NCI-H2196 (cell line): Measurements from ENCODE around the gene GDPGP1.
"Not testable (repeated sequence)": the region's sequence is repeated elsewhere in the genome, so short reads cannot be mapped to it uniquely, and the experiment has no call there.

Experiments used
- DNase-seq: peaks from one replicate; lab custom pipeline; 2025; ENCODE audit not compliant: unreplicated experiment; lab: John Stamatoyannopoulos, UW

The GDPGP1 gene, protein sequence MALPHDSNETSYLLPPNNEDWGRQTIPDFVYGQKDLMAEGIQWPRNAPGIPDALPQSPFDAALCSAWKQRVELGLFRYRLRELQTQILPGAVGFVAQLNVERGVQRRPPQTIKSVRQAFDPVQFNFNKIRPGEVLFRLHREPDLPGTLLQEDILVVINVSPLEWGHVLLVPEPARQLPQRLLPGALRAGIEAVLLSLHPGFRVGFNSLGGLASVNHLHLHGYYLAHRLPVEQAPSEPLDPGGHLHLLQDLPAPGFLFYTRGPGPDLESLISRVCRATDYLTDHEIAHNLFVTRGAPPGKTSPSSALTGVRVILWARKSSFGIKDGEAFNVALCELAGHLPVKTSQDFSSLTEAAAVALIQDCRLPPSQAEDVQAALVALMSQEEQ

DNA sequence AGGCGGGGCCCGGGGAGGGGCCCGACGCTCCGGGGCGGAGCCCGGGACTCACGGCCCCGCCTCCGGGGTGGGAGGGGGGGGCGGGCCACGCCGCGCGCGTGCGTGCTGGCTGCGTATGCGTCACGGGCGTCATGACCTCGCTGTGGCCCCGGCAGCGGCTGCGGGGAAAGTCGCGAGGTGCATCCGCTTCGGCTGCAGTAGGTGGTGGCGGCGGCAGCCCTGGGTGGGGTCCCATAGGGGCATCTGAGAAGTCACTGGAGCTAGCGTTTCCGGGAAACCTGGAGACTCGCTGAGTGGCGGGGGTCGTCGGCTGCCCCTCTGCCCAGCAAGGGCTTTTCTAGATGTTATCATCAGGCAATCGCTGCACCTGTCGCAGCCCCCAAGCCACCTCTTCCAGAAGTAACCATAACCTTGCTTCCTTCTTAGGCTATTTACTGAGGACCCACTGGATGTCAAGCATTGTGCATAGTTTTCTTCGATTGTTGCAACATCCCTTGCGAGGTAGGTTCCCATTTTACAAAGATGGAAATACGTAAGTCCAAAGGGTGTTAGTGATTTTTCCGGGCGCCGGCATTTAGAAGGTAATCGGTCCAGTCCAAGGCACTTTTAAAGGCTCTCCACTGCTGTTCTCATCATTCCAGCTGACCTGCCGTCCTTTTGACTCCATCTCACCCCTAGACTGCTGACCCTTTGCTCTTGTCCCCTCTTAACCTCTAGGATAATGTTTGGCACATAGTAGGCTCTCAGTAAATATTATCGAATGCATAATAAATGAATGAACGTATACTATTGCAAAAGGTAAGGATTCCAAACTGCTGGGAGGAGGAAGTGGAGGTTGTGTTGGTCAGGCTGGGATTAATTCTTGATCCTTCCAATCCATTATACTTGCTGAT lies at the start of gene GDPGP1:
TSS of gene GDPGP1 (plus strand) at position 114 of the 893 bp plus-strand sequence. CDS start 6,700 bp downstream, outside the sequence.
- DNase-seq: no peak

DNA sequence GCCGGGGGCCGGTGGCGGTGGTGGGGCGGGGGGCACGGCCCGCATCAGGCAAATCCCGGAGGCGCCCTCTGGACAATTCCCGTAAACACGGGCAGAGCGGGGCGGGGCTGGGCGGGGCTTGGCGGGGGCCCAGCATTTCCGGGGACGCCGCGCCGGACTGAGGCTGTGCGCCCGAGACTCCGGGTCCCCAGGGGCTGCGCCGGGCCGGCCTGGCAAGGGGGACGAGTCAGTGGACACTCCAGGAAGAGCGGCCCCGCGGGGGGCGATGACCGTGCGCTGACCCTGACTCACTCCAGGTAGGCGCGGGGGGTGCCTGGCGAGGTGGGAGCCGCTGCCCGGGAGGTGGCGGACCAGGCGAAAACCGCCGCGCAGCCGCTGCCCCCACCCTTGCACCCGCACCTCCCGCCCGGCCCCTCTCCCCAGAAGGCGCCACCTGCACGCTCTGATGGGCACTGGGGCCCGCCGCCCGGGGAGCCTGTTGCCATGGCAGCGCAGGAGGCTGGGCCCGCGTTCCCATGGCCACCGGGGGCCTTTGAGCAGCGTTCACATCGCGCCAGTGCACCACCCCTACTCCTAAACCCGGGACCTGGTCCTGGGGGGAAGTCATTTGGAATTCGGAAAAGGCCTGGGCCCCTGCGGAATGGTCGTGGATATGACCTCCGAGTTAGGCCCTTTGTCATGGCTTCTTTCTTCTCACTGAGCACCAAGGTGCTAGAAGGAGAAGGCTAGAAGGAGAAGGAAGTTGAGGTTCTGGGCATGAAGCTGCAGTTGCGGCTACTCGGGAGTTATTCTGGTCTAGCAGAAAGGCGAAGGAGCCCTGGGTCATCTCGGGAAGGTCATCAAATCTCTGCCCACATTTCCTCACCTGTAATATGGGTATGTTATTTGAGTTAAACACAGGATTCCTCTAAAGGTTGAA lies 49.0 kb upstream of the GDPGP1 start:
- DNase-seq: peak; percentile 85

DNA sequence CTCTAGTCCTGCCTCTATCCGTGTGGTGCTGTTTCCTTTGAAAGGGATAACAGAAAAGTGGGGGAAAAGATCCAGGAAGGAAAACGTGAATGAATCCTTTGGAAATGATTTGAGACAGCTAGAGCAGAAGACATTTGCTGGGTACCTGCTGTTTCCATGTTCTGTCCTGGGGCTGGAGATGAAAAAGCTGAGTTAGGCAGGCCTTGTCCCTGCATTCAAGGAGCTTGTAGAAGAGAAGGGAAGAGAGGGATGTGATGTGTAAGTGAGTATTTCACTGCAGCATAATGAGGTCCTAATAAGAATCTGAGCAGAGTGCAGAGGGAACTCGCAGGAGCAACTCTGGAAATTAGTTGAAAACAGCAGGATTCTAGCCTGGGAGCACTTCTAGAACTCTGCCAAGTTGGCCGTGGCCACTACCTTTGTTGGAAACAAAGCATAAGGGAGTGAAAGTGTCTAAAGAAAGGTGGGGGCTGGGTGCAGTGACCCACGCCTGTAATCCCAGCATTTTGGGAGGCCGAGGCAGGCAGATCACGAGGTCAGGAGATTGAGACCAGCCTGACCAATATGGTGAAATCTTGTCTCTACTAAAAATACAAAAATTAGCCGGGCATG lies 46.6 kb upstream of the GDPGP1 start:
- DNase-seq: no peak

DNA sequence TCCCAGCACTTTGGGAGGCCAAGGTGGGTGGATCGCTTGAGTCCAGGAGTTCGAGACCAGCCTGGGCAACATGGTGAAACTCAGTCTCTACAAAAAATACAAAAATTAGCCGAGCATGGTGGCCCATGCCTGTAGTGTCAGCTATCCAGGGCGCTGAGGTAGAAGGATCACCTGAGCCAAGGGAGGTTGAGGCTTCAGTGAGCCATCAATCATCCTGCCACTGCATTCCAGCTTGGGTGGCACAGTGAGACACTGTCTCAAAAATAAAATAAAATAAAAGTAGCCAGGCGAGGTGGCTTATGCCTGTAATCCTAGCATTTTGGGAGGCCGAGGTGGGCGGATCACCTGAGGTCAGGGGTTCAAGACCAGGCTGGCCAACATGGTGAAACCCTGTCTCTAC lies 45.9 kb upstream of the GDPGP1 start:
- DNase-seq: not testable (repeated sequence)

DNA sequence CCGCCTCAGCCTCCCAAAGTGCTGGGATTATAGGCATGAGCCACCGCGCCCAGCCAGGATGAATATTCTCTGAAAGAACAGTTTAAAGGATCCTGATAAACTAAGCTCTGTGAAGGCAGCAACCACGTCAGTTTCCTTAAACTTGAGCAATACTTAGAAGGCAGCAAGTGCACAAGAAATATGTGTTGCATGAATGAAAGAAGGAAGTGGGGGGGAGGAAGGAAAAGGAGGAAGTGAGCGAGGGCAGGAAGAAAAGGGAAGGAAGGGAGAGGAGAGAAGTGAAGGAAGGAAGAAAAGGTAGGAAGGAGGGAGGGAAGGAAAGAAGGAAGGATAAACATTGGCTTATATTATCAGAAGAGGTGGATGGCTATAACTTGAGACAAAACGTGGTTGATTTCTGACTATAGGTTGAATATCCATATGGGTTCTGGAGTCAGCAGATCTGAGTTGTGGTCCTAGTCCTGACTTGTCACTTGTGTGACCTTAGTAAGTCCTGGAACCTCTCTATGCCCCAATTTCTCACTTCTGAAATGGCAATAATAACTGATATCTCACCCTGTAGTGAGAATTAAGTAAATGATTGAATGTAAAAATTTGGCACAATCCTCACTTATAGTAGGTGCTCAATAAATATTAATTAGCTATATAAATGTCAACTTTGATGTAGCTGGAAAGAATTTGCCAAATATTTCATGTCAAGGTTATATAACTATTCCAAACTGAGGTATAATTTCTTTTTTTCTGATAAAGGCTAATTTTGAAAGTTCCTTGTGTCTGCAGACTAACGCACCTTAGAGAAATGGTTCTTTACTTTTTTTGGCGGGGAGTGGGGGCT lies 44.9 kb upstream of the GDPGP1 start:
- DNase-seq: no peak

DNA sequence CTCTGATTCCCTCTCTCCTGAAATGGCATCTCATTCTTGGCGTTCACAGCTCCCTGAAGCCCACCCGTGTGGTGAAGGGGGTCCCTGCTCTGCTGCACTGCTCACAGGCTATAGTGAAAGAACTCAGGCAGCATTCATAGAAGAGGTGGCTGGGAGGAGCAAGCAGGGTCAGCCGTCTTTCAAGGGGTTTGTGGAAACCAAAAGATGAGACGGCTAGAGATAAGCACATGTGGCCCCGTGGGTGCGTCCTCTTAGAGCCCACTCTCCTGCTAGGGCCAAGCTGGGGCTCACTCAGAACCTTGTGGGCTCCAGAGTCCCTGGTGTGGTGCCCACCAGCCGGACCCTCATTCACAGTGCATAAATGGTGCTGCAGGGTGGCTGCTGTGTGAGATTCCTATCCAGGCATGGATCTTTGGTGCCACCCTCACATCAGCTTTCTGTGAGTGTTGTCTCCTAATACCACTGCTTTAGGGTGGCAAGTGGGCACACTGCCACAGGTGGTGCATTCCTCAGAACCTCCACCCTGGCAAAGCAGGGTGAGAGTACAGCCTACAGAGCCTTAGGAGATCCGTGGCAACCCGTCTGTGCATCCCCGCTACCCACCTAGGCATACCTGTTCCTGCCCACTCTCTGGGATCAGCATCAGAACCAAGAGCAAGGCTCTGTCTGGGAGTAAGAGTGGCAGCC lies 44.1 kb upstream of the GDPGP1 start:
- no peak for DNase-seq

DNA sequence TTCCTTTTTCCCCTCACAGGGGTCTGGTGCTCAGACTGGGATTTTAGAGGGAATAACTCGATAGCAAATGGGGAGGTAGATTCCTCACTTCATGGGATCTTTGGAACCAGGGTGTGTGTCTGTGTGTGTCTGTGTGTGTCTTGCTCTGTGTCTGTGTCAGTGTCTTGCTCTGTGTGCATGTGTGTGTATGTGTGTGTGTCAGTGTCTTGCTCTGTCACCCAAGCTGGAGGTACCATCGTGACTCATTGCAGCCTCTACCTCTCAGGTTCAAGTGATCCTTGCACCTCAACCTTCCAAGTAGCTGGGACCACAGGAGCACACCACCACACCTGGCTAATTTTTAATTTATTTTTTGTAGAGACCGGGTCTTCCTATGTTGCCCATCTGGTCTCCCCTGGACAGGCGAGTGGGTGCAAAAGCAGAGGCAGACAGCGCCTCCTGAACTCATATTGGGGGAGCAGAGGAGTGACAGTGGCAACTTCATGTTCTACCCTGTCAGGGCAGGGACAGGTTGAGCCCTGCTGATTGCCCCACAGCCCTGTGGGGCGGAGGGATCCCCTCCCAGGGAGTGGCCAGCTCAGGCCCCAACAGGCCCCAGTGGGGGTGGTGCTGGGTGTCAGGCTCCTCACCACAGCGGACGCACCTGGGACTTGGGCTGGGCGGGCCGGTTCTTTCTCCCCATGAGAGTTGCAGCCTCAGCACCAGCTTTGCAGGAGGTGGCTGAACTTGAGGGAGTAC lies 43.2 kb upstream of the GDPGP1 start:
- peak; percentile 13 for DNase-seq

DNA sequence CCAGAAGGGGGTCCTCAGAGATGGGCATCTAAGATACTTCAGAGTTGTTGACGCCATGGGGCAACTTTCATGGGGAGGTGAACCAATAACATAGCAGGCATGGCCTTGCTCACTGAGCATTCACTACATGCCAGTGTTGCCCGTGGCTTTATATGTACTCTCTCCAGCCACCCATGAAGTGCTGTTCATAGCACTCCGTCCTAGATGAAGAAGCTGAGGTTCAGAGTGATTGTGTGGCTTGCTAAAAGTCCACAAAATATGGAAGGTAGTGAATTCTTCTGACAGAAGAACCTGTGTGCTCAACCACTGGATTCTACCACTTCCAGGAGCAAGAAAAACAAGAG lies 42.7 kb upstream of the GDPGP1 start:
- no peak for DNase-seq

DNA sequence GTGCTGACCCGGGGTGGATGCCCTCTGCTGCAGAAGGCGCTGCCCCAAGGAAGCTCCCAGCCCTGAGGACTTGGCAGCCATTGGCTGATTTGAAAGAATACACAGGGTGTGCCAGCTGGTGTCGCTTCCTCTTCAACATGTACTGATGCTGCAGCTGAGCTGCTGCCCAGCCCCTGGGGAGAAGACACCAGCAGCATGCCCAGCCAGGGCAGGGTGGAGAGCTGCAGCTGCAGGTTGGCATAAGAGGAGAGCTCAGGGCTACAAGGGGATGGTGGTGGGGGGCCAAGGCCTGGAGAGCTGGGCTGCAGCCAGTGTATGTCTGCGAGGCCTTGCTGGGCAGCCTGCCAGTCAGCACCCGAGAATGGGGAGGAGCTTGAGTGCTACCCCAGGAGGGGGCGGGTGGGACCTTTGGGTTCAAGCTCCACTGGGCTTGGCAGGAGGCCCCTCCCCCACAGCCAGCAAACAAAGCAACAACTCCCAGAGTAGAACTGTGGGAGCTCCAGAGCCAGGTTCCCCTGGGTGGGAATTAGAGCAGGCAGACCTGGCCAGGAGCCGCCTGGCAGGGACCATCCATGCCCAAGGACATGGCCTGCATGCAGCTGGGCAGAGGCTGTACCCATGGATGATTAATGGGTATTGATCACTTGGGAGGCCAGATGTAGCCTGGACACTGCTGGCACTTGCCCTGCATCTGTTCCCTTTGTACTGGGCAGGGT lies 42.1 kb upstream of the GDPGP1 start:
- peak; percentile 87 for DNase-seq

DNA sequence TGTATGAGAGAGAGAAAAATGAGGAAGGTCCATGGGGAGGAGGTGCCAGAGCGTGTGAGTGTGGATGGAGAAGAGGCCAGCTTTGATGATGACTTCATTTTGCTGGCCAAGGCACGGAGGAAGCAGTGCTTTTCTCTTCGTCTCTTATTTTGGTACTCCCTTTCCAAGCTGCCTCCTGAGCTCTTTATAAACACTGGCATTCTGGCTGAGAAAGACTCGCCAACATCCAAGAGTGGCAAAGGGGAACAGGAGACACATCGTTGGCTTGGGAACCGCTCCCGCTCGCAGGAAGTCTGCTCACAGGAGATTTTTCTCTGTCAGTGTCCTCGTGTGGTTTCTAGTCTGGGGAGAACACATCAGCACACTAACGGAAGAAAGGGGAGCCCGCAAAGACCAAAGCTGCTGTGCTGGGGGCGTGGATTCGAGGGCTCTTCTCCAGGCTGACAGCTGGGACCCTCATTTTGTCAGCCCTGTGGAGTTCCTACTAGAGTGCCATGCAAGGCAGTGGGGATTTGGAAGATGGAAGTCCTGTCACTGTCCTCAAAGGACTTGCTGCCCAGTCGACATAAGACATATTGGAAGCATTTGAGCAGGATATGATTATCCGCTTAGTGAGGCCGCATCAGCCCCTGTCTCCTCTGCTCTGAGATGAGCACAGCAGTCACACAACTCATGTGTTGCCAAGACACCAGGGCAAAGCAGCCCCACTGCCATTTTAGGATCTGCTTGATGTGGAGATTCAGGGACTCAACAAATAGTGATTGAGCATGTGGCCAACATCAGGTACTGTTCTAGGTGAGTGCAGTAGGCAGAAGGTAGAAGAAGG lies 40.8 kb upstream of the GDPGP1 start:
- no peak for DNase-seq

DNA sequence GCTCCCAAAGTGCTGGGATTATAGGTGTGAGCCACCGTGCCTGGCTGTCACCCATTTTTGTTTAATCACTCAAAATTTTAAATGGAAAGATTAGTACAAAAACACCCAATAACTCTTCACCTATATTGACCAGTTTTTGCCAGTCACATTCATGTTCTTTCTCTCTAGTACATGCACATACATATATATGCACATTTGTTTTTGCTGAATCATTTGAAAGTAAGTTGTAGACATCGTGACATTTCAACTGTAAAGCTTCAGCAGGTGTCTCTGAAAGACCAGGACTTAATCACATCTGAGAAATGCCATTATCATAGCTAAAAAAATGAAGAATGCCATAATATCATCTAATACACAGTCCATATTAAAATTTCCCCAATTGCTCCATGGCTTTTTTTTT lies 39.4 kb upstream of the GDPGP1 start:
- no peak for DNase-seq

DNA sequence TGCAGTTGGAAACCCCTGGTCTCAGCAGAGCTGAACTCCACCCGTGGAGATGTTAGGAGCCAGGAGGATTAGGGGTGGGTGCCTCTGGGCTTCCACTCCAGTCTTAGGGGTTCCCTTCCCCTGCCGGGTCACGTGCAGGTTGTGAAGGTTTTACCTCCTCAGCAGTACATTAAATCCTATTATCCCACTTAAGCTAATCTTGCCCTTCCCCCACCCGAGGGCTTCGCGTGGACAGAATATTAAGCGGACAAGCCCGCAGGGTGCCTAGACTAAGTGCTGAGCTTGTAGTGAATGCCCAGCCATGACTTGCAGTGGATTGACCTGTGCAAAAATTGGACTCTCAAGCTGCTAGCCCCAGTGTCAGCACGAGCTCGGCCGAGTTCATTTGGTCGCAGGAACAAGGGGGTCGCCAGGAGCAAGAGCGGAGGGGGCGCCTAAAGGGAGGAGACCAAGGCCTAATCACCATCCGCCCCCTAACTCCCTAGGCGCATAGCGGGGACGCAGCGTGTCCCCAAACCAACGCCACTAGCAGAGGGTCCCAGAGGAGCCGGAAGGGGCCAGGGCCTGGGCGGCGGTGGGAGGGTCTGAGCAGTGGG lies 33.4 kb upstream of the GDPGP1 start:
- DNase-seq: no peak

DNA sequence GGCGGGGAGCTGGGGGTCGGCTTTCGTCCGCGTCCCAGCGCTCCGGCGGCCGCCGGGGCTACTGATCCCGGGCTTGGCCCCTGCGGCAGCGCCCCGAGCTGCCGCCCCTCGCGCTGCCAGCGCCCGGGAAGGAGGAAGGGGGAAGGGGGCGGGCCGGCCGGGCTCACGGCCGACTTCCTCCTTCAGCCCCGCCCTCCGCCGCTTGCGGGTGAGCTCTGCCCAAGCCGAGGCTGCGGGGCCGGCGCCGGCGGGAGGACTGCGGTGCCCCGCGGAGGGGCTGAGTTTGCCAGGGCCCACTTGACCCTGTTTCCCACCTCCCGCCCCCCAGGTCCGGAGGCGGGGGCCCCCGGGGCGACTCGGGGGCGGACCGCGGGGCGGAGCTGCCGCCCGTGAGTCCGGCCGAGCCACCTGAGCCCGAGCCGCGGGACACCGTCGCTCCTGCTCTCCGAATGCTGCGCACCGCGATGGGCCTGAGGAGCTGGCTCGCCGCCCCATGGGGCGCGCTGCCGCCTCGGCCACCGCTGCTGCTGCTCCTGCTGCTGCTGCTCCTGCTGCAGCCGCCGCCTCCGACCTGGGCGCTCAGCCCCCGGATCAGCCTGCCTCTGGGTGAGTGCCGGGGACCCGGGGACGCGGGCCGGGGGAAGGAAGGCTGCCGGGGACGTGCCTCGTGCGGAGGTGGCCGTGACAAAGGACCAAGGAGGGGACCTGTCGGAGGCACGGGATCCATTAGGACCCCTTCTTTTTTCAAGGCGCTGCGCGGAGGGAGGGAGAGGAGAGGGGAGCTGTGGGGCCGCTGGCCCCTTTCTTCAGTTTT lies 32.7 kb upstream of the GDPGP1 start, which contains the start of gene SEMA4B:
TSS of gene SEMA4B (plus strand) at position 201 of the 814 bp plus-strand sequence. CDS start at position 450, 249 bp downstream.
- peak; percentile 33 for DNase-seq

DNA sequence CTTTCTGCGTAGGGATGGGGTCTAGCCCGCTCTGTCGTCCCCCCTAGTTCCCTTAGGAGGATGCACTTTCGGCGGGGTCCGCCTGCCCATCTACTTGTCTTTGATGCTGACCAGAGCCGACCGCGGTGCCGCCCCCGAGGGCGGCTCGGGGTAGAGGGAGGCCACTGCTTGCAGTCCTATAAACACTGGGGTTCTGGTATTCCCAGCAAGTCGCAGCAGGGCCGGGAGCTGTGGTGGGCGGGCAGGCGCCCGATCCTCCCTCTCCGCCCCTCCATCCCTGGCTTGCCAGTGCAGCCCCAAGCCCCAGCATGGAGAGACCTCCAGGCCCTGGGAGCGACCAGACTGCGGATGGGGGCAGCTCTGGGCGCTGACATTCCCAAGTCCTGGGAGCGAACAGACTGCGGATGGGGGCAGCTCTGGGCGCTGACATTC lies 32.0 kb upstream of the GDPGP1 start:
- no peak for DNase-seq

DNA sequence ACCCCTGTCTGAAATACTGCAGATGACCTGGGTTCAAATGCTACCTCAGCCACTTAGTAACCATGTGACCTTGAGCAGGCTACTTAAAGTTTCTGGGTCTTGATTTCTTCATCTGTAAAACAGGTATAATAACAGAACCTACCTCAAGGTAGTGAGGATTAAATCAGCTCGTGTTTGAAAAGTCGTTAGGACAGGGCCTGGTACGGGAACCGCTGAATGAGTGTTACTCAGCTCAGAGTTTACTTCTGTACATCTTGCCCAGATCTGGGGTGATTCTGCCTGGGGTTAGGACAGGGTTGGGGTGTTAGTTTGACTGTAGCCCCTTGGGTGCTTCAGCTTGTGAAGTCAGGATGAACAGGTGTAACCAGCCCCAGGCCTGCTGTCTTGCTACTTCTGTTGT lies 31.1 kb upstream of the GDPGP1 start:
- DNase-seq: no peak

DNA sequence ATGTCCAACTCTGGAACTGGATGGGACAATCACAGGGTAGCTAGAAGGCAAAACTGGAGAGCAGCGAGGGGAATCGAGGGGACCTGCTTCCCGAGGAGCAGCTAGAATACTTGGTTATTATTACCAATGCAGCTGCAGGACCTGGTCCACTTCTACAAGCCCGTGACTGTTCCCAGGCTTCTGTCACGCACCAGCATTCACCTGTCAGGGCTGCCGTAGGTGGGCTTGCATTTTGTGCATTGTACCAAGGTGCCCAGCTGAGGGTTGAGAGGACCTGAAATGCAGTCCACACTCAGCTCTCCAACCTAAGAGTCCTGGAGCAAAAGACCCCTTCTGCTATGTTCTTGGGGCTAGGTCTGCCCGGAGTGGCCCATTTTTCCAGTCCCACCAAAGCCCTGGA lies 30.5 kb upstream of the GDPGP1 start:
- DNase-seq: no peak
